ENCODE data around the gene ZNF335.

Gene ZNF335

GRCh38 chr20:46018112-46018511, 46.1 kb upstream of the ZNF335 start:
- Histone ChIP-seq H3K4me3 (ENCODE audit: low read depth, low read length, poor library complexity, severe bottlenecking) (no peak overlapping the region), H3K4me2 (ENCODE audit: low read length) (no peak overlapping the region), H4K20me1 (ENCODE audit: insufficient read depth, low read length) (no peaks in the 10 kb centered on the region), H3K4me1 (ENCODE audit: insufficient read depth, low read length, severe bottlenecking) (peaks cover 17% of the 10 kb centered on the region), H2AFZ (ENCODE audit: low read length) (no peak overlapping the region), H3K27me3 (ENCODE audit: insufficient read depth, low read length) (peaks cover 4% of the 10 kb centered on the region), H3K79me2 (ENCODE audit: insufficient read depth, low read length) (no peaks in the 10 kb centered on the region), H3K36me3 (ENCODE audit: insufficient read depth, low read length) (no peaks in the 10 kb centered on the region), H3F3A (ENCODE audit: insufficient read depth, low read length) (no peaks in the 10 kb centered on the region), H3K27ac (ENCODE audit: low read depth, low read length, poor library complexity, severe bottlenecking) (no peak overlapping the region), H3K9ac (ENCODE audit: low read length) (no peak overlapping the region), H3K9me2 (ENCODE audit: low read depth, low read length) (no peaks in the 10 kb centered on the region), H3K9me3 (ENCODE audit: low read length) (no peaks in the 10 kb centered on the region; the same call in 1 of the 2 replicates)
- TF ChIP-seq EZH2 (IDR thresholded peaks at IDR 0.05; ENCODE audit: borderline replicate concordance, low read length) (no peak), CTCF (IDR thresholded peaks at IDR 0.05; ENCODE audit: low read length) (no peak)

GRCh38 chr20:46017272-46017671, 45.3 kb upstream of the ZNF335 start:
- Histone ChIP-seq H4K20me1 (ENCODE audit: insufficient read depth, low read length) (no peaks in the 10 kb centered on the region), H3K79me2 (ENCODE audit: insufficient read depth, low read length) (no peaks in the 10 kb centered on the region), H3K4me3 (ENCODE audit: low read depth, low read length, poor library complexity, severe bottlenecking) (no peak overlapping the region), H3K9ac (ENCODE audit: low read length) (no peak overlapping the region), H3K27me3 (ENCODE audit: insufficient read depth, low read length) (peaks cover 4% of the 10 kb centered on the region), H3K4me1 (ENCODE audit: insufficient read depth, low read length, severe bottlenecking) (peaks cover 11% of the 10 kb centered on the region), H3K9me3 (ENCODE audit: low read length) (no peaks in the 10 kb centered on the region; the same call in 1 of the 2 replicates), H3K4me2 (ENCODE audit: low read length) (no peak overlapping the region), H2AFZ (ENCODE audit: low read length) (no peak overlapping the region), H3K36me3 (ENCODE audit: insufficient read depth, low read length) (no peaks in the 10 kb centered on the region), H3K9me2 (ENCODE audit: low read depth, low read length) (no peaks in the 10 kb centered on the region), H3F3A (ENCODE audit: insufficient read depth, low read length) (no peaks in the 10 kb centered on the region), H3K27ac (ENCODE audit: low read depth, low read length, poor library complexity, severe bottlenecking) (no peak overlapping the region)
- TF ChIP-seq CTCF (IDR thresholded peaks at IDR 0.05; ENCODE audit: low read length): no peak
- no peak for TF ChIP-seq EZH2 (IDR thresholded peaks at IDR 0.05; ENCODE audit: borderline replicate concordance, low read length)

DNA sequence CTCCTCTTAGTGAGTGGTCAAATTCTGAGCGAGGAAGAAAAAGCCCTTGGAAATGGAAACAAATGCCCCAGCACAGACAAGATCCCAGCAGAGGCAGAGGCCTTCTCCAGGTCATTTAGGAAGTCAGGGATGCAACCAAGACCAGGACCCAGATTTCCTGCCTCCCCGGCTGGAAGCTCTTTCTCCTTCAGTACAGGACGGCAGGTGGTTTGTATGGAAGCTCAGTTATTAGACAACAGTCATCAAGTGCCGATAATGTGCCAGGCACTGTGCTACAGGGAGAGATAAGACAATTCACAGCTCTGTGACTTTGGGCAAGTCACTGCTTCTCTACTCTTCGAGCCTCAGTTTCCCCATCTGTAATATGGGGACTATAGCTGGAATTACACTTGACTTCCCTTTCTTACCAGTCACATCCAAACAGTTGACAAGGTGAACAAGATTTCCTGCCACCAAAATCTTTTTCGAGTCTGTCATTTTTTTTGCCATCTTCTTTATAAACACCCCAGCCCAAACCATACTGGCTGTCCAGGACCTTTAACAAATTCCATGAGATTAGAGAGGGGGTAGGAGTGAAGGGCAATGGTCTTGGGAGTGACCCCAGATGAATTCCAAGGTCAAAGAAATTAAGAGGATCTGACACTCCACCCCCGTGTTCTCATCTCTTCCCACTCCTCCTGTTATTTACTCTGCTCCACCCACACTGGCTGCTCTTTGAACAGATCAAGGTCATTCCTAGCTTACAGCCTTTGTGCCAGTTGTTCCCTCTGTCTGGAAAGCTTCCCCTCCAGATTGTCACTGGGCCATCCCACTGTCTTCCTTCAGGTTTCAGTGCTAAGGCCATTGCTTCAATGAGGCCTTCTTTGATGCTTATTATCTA, 42.8 kb upstream of the ZNF335 start:
- Histone ChIP-seq H3K4me2 (ENCODE audit: low read length) (peak overlapping the region; percentile 59), H3K9me3 (ENCODE audit: low read length) (no peaks in the 10 kb centered on the region; the same call in 1 of the 2 replicates), H3K9ac (ENCODE audit: low read length) (no peak overlapping the region), H4K20me1 (ENCODE audit: insufficient read depth, low read length) (no peaks in the 10 kb centered on the region), H3F3A (ENCODE audit: insufficient read depth, low read length) (no peaks in the 10 kb centered on the region), H3K27me3 (ENCODE audit: insufficient read depth, low read length) (peaks cover 4% of the 10 kb centered on the region), H3K36me3 (ENCODE audit: insufficient read depth, low read length) (no peaks in the 10 kb centered on the region), H3K4me3 (ENCODE audit: low read depth, low read length, poor library complexity, severe bottlenecking) (no peak overlapping the region), H3K79me2 (ENCODE audit: insufficient read depth, low read length) (no peaks in the 10 kb centered on the region), H3K4me1 (ENCODE audit: insufficient read depth, low read length, severe bottlenecking) (peaks cover 7% of the 10 kb centered on the region), H2AFZ (ENCODE audit: low read length) (no peak overlapping the region), H3K9me2 (ENCODE audit: low read depth, low read length) (no peaks in the 10 kb centered on the region), H3K27ac (ENCODE audit: low read depth, low read length, poor library complexity, severe bottlenecking) (no peak overlapping the region)
- no peak for TF ChIP-seq CTCF (IDR thresholded peaks at IDR 0.05; ENCODE audit: low read length)

Data from OCI-LY1 (cell line).